Bone marrow (tissue), 2 donors: Measurements from ENCODE around the gene ABTB1.
"Not testable (repeated sequence)": the region's sequence is repeated elsewhere in the genome, so short reads cannot be mapped to it uniquely, and the experiment has no call there.

ENCODE experiments used
- DNase-seq, 2 donors: peaks; one replicate each; lab custom pipeline; 2025; lab: John Stamatoyannopoulos, UW

ABTB1 gene

GRCh38 chr3:127650236-127650635 lies 22.5 kb upstream of the ABTB1 start:
- DNase-seq: no peak

DNA sequence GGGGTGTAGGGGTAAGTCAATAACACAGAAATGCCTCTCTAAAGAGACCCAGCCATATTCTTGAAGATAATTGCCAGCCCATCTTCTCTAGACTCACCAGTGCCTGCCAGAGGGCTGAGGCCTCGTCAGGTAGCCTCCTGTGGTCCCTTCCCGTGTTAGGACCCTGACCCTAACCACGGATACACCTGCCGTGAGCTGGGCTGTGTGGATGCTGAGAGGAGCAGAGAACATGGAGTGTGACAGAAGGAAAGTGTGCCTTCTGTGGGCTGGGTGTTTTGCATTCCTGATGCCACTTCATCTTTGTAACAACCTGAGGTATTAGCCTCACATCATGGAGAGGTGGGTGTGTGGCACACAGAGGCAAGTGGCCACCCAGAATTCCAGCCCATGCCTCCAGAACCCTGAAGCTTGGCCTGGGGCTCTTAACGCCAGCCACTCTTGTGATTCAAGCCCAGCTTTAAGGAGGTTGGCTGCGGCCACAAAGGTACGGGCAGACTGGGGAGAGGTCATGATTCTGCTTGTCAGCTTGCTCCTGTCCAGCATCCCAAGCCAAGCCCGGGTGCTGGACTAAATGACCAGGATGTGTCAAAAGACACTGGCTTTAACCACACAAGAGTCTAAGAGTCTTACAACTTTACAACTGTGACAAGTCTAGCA lies 21.1 kb upstream of the ABTB1 start:
- no peak for DNase-seq

- DNase-seq: peak; percentile 23 to 50
Observed at GRCh38 chr3:127652246-127652995, 20.3 kb upstream of the ABTB1 start.

DNA sequence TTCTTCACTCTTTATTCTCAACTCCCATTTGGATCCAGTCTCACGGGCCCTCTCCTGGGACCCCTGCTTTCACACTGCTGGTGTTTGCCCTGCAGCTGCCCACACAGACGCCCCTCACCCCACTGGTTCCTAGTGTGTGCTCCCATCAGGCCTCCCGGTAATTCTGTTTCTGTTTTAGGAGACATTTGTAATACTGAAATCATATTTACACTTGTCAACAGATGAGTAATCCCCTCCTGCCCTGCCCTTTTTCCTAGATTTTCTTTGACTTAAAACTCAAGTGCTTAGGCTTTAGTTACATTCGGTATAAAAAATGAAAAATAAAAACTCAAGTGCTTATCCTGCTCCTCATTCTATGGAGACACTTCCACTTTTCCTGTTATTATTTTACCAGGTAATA lies 18.4 kb upstream of the ABTB1 start:
- no peak for DNase-seq

GRCh38 chr3:127654993-127655392 lies 17.8 kb upstream of the ABTB1 start:
- not testable (repeated sequence) for DNase-seq

- no peak for DNase-seq
Observed at GRCh38 chr3:127655641-127656040, 17.1 kb upstream of the ABTB1 start.

- DNase-seq: no peak
Observed at GRCh38 chr3:127656906-127657305, 15.8 kb upstream of the ABTB1 start.

- no peak for DNase-seq
Observed at GRCh38 chr3:127658234-127658633, 14.5 kb upstream of the ABTB1 start.

- no peak for DNase-seq
Observed at GRCh38 chr3:127660621-127661251, 12.0 kb upstream of the ABTB1 start.

DNA sequence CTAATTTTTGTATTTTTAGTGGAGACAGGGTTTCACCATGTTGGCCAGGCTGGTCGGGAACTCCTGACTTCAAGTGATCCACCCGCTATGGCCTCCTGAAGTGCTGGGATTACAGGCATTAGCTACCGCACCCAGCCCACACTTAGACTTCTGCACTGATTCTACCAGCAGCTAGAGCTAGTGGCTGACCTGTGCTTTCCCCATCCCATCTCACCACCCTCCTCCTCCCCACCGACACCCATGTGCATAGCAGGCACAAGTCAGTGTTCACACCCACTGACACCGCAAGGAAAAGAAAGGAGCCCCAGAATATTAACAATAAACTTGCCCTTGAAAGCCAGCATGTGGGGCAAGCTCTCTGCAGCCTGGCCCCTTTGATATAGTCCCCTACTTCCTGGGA lies 11.2 kb upstream of the ABTB1 start:
- no peak for DNase-seq

DNA sequence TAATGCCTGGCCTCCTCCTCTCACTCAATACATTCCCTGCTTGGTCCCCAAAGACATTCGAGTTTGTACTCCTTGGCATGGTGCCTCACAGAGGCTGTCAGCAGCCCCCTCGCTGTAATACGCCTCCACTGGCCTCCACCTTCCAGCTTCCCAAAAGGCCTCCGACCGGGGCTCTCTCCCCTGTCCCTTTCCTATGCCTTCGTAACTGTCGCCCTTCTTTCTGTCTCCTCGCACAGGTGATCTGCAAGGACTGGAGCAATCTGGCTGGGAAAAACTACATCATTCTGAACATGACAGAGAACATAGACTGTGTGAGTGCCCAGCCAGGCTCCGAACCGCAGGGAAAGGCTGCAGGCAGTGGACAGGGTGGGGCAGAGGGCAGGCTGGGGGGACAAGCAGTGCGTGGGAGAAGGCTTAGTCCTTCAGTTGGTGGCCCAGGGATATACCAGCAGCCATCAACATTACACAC lies 10.7 kb upstream of the ABTB1 start:
- no peak for DNase-seq

DNA sequence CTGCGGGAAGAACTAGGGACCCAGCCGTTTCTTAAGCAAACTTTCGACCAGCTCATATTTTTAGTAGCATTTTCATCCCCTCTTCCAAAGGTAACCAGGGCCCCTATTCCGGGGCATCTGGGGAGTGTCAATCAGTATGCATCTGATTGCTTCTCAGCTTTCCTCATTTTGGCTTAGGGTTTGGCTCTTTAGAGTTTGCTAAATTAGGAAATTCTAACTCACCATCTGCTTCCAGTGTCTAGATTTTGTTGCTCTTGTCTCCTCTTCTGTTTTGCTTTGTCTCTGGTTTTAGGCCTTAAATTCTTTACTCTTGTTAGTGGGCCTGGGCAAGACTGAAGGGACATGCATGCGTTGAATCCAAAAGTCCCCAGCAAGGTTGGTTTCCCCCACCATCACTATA lies 9.6 kb upstream of the ABTB1 start:
- DNase-seq: no peak

DNA sequence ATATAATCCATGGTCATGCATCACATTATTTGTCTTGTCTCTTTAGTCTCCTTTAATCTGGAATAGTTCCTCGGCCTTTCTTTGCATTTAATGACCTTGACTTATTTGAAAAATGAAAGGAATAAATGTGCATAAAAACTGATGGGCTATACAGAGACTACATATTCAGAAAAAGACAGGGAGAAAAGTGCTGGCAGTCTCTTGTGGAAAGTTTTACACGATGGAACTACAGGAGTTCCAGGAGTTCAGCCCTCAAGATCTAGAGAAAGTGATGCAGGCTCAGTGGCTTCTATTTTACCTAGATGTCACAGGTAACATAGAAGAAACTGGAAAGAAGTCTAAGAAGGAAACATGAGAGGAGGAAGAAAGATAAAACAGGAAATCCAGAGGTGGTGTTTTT lies 7.6 kb upstream of the ABTB1 start:
- no peak for DNase-seq

GRCh38 chr3:127665586-127665985 lies 7.2 kb upstream of the ABTB1 start:
- no peak for DNase-seq

DNA sequence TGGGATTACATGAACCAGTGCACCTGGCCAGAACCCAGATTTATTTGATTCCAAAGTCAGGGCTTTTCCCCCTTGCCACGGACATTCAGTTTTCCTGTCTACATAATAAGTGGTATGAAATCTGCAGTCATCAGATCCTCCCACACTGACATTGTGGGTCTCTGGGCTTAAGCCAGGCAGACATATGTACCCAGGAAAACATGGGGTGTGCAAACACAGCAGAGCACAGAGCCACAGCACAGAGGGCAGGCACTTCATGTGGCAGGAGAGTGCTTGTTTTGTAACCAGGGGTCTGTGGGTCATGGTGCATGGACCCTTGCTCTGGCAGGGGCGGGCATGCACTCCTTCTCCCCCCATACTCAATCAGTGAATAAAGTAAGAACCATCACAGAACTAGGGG lies 6.1 kb upstream of the ABTB1 start:
- no peak for DNase-seq

GRCh38 chr3:127667119-127667681 lies 5.6 kb upstream of the ABTB1 start:
- DNase-seq: no peak

DNA sequence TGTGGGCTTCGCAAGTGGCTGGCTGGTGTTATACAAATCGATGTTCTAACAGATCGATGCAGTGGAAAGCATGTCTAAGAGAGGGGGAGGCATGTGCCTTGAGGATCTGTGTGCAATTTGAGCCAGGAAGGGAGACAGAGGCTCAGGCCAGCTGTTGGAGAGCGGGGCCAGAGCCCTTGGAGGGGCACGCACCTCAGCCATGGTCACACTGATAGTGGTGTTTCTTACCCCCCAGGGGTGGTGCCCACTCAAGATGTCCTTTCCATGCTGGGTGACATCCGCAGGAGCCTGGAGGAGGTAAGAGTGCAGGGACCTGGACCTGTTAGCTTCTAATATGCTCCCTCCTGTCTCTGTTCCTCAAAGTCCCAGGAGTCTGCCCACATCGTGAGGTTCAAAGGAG lies 3.8 kb upstream of the ABTB1 start:
- no peak for DNase-seq

DNA sequence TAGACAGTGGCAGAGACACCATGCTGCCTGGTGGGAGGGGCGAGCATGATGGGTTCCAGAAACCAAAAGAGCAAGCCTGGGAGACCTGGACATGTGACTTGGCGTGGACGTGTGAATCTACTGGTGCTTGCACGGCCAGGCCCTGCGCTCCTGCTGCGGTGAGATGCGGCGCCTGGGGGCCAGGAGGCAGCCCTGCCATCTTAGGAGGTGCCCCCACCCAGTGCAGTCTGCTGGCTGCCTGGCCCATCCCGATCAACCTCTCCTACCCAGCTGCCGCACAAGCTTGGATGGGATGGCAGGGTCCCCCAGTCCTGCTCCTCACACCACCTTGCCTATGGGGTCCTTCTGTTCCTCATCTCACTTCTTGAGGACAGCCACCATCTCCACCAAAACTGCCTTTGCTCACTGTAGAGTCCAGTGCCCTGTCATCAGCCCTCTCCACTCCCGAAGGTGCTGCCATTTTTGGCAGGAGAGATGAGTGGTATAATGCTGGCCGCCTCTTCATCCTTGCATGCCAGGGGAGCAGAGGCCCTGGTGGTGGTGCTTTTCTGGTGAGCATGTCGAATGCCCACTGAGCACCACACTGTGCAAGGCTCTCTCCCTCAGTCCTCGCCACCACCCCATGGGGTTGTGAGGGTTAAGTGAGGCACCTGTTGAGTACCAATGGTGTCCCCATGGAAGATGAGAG lies 3.1 kb upstream of the ABTB1 start:
- no peak for DNase-seq

GRCh38 chr3:127670229-127670559 lies 2.6 kb upstream of the ABTB1 start:
- no peak for DNase-seq

- DNase-seq: no peak
Observed at GRCh38 chr3:127670761-127671522, 1.8 kb upstream of the ABTB1 start.

GRCh38 chr3:127671523-127672428 lies 976 bp upstream of the ABTB1 start:
- DNase-seq: peak in 1 of 2 donors; percentile 24
